GM19452 (cell line): ENCODE measurements around the gene PPP4R3A.
"Not testable (repeated sequence)": the region's sequence is repeated elsewhere in the genome, so short reads cannot be mapped to it uniquely, and the experiment has no call there.

Experiments
- ATAC-seq: cut with Tn5 transposase; IDR thresholded peaks from one replicate; pipeline ENCODE4 v1.9.1; 2021; ENCODE audit not compliant: unreplicated experiment

The PPP4R3A gene

GRCh38 chr14:91410771-91411536, 99.2 kb downstream of the PPP4R3A start:
- ATAC-seq: no peak

- no peak for ATAC-seq
Observed at GRCh38 chr14:91409928-91410718, 100.0 kb downstream of the PPP4R3A start.

DNA sequence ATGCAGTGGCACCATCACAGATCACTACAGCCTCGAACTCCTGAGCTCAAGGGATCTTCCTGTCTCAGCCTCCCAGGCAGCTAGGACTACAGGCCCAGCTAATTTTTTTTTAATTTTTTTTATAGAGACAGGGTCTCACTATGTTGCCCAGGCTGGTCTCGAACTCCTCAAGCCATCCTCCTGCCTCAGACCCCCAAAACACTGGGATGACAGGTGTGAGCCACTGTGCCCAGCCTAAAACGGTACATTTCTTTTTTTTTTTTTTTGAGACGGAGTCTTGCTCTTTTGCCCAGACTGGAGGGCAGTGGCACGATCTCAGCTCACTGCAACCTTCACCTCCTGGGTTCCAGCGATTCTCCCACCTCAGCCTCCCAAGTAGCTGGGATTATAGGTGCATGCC, 100.9 kb downstream of the PPP4R3A start:
- ATAC-seq: not testable (repeated sequence)
